Activated T-cell treated with anti-CD3 and anti-CD28 coated beads for 1 hour (primary cell): ENCODE measurements around the gene KIAA1671.

Experiments
- DNase-seq: peaks from one replicate; pipeline ENCODE4 v3.0.0-alpha.2; 2020; ENCODE audit warnings: low read depth

The KIAA1671 gene

DNA sequence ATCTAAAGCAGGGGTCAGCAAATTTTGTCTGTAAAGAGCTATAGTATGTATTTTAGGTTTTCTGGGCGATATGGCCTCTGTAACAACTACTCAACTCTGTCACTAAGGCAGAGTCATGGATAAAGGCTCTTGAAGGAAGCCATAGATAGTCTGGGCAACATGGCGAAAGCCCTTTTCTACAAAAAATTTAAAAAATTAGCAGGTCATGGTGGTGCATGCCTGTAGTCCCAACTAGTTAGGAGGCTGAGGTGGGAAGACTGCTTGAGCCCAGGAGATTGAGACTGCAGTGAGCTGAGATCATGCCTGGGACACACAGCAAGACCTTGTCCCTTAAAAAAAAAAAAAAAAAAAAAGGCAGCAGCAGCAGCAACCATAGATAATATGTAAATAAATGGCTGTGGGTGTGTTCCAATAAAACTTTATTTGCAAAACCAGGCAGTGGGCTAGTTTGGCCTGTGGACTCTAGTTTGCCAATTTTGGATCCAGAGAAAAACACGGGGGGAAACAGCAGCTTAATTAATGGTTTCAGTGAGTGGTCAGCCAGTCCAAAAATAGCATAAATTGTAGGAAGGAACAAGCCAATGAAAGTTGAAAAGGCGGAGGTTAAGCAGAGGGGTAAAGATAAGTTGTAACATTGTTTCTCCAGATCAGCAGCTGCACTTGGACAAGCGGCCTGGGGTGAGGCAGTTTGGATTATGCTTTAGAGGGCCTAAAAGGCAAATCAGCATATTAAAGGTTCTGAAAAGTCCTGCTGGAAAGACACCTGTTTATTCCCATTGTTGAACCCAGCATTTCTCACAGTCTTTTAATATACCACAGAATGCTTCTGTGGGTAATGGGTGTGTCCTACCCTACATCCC is 62.6 kb downstream of the KIAA1671 start:
- no peak for DNase-seq

DNA sequence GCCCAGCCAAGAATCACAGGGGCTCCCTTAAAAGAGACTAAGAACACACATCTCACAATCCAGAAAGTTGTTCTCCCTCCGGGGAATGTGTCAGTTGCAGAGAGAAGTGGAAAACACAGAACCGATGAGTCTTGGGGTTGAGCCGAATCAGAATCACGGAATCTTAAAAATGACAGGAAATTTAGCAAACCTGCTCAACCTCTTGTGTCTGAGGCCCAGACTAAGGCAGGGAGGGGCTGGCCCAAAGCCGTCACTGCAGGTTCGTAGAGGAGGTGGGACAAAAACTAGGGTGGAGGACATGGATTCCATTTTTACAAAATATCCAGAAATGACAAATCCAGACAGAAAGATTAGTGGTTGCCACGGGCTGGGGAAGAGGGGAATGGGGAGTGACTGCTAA is 63.8 kb downstream of the KIAA1671 start:
- no peak for DNase-seq

DNA sequence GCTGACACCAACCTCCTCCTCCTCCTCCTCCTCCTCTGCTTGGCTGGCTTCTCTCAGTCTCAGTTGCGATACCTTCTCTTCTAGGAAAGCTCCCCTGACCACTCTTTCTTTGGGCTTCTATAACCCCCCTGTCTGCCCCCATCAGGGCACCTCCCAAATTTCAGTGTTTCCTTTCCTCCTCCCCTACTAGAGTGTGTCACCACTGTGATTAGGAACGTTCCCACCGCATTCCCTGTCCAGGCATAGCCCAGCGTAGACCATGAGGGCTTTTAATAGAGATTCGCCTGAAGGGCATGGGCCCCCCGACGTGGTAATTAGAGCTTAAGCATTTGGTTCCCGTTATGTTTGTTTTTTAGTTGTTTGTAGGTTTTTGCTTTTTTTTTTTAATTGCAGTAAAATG is 65.5 kb downstream of the KIAA1671 start:
- no peak for DNase-seq

DNA sequence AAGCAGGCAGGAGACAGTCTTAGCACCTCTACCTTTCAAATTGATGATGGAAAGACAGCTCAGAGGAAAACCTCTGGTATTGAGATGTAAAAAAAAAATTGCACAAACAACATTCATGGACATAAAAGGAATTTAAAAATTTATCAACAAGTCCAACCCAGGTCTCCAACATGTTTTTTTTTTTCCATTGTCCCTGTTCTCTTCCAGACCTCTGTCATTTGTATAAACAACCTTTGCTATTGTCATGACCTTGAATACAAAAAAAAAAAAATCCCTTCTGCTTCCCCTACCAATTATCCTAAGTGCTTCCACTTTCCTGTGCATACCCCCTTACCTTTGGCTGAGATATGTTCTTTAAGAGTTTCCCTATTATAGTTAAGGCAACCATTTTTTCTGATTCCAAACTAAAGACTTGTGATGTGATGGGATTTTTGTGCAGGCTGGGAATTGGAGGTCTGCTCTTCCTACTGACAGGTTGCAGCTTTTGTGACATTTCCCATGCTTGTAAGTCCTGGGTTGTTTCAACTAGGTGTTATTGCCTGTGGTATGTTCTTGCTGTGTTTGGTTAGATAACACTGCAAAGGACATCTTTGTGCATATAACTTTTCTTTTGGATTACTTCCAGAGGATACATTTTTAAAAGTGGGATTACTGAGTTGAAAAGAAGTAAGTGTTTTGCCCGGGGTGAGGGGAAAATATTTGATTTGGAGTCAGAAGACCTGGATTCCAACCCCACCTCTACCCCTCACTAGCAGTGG is 67.1 kb downstream of the KIAA1671 start:
- no peak for DNase-seq

DNA sequence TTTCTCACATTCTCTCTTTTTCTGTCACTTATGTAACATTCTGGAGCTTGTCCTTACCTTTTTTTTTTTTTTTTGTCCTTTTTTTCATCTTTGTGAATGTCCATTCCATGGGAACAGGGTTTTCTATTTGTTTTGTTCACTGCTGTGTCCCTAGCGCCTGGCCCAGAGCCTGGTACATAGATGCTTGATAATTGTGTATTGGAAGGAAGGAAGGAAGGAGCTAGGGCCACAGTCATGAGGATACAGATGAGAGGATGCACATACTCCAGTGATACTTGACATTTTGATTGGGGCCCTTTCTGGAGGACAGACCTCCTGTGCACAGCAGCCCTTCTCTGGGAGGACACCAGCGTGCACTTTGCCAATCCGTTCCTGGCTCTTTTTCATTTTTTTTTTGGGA is 68.9 kb downstream of the KIAA1671 start:
- no peak for DNase-seq

DNA sequence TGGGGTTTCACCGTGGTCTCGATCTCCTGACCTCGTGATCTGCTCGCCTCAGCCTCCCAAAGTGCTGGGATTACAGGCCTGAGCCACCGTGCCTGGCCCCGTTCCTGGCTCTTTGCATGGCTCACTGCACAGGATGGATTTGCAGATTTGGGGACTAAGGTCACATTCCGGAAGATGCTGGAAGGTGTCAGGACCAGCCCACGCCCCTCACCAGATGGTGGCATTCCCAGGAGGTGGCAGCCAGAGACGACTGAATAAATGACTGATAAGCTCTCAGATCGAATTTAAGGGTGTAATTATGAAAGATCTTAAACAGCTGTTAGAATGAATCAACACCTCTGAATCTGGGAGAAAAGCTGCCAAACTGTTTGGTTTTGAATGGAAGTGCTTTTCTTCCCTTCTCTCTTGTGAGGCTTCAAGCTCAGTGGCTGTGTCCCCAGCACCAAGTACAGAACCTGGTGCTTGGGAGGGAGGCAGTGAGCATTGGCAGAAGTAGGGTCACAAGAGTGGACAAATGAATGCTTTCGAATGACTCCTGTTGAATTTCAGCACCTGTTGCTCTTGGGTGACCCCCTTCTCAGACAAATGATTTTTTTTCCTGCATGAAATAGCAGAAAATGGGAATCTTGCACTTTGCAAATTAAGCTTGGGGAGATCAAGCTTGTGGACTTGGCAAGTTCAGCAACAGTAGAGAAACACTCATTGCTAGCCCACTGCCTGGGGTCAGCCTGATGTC is 69.6 kb downstream of the KIAA1671 start:
- no peak for DNase-seq

DNA sequence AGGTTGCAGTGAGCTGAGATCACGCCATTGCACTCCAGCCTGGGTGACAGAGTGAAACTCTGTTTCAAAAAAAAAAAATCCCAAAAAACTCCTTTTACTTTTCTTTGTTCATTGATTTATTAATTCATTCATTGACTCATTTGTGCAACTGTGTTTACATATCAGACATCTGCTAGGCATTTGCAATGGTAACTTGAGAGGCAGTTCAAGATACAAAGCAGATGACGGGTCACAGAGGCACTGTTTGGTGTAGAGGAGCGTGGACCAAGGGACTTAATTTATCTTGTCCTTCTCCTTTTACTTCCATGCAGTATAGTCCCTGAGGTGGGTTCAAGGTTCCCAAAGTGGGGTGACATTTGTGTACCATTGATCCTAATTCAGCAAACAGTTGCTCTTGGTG is 71.4 kb downstream of the KIAA1671 start:
- DNase-seq = no peak

DNA sequence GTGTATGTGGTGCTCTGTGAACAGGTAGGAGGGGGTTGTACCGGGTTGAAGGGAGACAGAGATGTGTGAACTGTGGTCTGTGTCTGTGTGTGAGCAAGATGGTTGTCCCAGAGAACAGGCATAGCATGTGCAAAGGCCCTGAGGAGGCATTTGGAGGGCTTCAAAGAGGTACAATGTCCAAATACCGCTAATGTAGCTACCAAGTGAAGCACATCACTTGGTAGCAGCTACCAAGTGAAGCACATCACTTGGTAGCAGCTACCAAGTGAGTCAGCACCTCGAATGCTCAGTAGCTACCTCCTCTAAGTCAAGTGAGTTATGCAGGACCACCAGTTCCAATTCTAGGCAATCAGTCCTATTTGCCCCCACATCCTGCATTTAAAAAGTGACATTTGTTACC is 72.4 kb downstream of the KIAA1671 start:
- no peak for DNase-seq

DNA sequence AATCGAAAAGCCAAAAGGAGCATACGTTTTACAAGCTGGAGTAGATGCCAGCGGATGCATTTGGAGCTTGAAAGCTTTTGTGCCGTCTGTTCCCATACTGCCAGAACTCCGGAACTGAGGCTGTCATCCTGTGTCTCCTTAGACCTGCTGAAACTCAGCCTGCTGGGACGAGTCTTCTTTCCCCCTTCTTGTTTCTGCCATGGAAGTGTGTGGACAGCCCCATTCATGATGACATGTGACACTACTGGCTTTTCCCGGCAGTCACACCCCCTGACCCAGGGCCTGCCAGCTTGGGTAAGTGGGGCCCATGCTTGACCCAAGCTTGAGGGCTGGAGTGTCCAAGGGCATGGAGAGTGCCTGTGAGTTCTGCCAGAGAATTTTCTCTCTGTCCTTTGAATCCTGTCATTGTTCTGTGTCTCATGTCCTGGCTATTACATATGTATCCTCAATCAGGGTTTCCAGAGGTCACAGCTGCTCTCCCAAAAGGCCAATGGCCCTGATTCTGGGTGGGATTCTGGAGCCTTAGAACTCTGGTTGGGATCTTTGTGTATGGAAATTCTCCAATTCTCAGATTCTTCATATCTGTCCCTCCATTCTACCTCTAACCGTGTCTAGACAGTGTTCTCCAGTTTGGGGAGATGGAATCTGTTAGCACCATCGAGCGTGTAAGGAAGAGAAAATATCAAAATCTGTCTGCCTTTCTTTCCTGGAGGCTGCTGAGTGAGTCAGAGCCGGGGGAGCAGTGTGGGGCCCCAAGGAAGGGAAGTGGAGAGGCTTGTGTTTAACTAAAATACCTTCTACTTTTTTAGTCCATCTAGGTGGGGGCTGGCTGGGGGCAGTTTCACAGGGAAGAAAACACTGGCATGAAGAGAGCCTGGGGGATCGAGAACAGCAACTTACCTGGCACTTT is 73.2 kb downstream of the KIAA1671 start:
- DNase-seq = no peak

DNA sequence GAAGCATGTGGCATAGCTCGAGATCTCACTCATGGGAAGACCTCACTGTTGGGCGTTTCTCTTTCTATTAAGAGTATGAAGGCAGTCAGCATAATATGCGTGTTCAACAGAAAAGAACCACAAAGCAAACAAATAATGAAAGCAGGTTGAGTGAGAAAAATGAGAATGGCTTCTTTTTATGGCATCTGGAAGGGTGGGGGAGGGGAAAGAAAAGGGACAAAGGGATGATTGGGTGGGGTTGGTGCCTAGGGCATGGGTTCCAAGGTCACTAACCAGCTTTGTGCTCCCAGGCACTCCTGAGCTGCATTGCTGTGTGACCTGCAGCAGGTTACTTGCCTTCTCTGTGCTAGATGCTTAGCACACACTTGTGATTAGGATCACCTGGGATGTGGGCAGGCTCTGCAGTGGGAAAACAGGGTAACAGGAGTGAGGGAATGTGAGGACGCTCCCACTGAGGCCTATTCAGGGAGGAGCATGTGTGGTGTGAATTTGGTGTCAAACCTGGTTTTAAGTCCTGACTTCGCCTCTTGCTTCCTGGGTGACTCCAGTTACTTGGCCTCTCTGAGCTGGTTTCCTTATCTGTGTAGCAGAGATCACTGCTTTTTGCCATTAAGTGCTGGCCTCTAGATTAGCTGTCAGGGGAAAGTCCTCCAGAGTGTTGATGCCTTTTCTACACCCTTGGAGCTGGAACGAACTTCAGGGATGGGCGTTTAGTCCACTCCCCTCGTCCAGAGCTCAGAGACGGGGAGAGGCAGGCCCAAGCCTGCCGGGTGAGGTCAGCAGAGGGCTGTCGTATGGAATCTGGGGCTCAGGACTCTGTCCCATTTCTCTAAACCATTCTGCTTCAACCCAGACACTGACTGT is 74.8 kb downstream of the KIAA1671 start:
- no peak for DNase-seq

DNA sequence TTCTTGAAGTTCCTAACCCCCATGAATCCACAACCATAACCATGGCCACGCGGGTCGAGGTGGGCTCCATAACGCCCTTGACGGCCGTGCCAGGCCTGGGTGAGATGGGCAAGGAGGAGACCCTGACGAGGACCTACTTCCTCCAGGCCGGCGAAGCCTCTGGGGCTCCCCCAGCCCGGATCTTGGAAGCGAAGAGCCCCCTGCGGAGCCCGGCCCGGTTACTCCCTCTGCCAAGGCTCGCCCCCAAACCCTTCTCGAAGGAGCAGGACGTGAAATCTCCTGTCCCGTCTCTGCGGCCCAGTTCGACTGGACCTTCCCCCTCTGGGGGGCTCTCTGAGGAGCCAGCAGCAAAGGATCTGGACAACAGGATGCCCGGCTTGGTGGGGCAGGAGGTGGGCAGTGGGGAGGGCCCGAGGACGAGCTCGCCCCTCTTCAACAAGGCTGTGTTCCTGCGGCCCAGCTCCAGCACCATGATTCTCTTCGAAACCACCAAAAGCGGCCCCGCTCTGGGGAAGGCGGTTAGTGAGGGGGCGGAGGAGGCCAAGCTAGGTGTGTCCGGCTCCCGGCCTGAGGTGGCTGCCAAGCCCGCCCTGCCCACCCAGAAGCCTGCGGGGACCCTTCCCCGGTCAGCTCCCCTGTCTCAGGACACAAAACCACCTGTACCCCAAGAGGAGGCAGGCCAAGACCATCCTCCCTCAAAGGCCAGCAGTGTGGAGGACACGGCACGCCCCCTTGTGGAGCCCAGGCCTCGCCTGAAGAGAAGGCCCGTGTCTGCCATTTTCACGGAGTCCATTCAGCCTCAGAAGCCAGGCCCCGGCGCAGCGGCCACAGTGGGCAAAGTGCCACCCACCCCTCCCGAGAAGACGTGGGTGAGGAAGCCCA is 75.7 kb downstream of the KIAA1671 start:
- no peak for DNase-seq

DNA sequence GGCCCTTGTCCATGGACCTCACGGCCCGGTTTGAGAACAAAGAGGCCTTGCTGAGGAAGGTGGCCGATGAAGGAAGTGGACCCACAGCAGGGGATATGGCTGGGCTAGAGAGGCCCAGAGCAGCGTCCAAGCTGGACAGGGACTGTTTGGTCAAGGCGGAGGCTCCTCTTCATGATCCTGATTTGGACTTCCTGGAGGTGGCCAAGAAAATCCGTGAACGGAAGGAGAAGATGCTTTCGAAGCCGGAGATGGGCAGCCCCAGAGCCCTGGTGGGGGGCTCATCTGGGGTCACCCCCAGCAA is 76.3 kb downstream of the KIAA1671 start:
- DNase-seq = no peak

DNA sequence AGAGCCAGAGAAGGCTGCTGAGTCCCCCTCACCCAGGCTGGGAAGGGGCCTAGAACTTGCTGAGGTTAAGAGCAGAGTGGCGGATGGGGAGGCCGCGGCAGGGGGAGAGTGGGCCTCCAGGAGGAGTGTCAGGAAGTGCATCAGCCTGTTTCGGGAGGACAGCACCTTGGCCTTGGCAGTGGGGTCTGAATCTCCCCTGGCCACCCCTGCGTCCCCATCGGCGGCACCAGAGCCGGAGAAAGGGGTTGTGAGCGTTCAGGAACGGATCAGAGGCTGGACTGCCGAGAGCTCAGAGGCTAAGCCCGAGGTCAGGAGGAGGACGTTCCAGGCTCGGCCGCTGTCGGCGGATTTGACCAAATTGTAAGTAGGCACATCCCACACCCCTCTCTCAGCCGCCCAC is 76.7 kb downstream of the KIAA1671 start:
- no peak for DNase-seq

DNA sequence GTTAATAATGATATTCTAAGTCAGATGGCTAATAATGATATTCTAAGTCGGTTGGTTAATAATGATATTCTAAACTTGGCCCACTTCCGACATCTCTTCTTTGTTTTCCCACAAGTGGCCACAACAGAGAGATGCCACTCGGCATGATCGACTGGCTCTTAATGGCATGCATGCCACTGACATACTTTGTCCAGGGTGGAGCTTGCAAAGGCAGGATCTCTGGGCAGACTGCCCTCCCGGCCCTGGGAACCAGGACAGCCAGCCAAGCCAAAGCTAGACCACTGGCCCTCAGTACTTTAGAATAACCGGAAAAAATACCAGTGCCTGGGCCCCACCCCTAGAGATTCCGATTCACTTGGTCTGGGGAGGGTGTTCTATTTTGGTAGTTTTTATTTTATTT is 78.1 kb downstream of the KIAA1671 start:
- no peak for DNase-seq

DNA sequence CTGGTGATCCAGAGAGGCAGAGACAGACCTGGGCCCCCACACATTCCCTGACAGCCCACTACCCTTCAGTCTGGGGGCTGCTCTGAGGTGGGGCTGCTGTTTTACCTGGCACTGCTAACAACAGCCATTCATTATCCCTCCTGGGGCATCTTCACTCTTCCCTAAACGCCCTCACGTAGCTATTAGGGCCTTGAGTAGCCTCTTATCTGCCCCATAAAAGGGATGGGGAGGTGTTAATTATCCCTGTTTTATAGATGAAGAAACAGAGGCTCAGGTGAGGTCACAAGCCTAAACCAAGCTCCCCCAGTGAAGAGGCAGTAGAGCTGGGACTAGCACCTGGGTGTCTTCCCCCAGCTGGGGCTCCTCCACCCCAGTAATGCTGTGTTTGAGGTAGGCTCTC is 79.5 kb downstream of the KIAA1671 start:
- no peak for DNase-seq

DNA sequence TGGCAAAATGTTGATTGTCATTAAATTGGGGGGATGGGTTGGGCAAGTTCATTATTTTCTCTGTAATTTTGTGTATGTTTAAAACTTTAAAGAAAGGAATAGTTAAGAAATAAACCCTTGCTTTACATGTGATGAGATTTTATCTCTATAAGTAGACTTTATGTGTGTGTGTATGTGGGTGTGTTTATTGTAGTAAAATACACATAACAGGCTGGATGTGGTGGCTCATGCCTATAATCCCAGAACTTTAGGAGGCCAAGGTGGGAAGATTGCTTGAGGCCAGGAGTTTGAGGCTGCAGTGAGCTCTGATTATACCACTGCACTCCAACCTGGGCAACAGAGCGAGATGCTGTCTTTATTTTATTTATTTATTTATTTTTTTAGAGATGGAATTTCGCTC is 83.2 kb downstream of the KIAA1671 start:
- no peak for DNase-seq

DNA sequence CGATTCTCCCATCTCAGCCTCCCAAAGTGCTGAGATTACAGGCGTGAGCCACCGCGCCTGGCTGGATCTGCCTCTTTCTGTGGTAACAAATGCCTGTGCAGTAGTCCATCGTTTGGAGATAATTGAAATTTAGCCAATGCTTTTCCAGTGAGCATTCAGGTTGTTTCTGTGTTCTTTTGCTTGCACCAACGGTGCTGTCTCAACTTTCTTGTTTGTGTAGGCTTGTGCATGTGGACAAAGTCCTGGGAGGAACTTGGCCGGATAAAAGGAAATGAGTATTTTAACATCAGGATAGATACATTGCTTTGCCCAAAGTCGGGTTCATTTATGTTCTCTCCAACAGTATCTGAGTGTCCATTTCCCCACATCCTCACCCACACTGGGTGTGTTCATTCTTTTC is 85.7 kb downstream of the KIAA1671 start:
- no peak for DNase-seq

DNA sequence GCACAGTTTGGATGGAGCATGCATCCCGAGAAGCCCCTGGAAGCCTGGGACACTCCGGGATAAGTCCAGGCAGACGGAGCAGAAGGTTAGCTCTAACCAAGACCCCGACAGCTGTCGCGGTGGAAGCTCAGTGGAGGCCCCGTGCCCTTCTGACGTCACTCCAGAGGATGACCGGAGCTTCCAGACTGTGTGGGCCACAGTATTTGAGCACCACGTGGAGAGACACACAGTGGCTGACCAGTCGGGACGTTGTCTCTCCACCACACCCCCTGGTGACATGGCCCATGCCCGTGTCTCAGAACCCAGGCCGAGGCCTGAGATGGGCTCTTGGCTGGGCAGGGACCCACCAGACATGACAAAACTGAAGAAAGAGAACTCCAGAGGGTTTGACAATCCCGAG is 86.3 kb downstream of the KIAA1671 start:
- no peak for DNase-seq

DNA sequence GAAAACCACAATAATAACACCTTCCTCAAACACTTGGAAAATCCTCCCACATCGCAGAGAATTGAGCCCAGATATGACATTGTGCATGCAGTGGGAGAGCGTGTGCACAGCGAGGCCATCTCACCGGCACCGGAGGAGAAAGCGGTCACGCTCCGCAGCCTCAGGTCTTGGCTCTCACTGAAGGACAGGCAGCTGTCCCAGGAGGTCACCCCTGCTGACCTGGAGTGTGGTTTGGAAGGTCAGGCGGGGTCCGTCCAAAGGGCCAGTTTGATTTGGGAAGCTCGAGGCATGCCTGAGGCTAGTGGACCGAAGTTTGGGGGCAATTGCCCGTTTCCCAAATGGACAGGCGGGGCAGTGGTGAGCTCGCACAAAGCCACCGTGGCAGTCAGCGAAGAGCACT is 86.7 kb downstream of the KIAA1671 start:
- no peak for DNase-seq

DNA sequence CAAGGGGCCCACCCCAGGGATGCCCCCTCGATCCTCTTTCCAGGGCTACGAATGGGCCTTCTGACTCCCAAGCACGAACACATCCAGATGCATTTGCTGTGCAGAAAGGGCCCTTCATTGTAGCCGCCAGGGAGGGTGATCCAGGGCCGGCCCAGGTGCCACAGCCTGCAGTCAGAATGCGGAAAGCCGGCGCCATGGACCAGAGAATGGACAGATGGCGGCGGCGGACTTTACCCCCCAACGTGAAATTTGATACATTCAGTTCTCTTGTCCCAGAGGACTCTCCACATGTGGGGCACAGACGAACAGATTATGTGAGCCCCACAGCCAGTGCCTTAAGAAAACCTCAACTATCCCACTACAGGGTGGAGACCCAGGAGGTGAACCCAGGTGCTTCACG is 87.2 kb downstream of the KIAA1671 start:
- DNase-seq = no peak
